Fibroblast of mammary gland (primary cell): ENCODE measurements around the gene DUSP6.

Experiments
- DNase-seq: peaks from one replicate; pipeline ENCODE4 v3.0.0-alpha.2; 2010; ENCODE audit warnings: low read depth
- H3K4me3 ChIP-seq: 2 replicates; pipeline ENCODE4 v1.5.1; 2011; ENCODE audit warnings: low read depth, mild to moderate bottlenecking, low read length, moderate library complexity; ENCODE audit not compliant: control insufficient read depth
- CTCF ChIP-seq: conservative IDR thresholded peaks from 2 replicates; pipeline ENCODE4 v1.5.1; 2011; ENCODE audit warnings: low read depth, low read length, inconsistent platforms; ENCODE audit not compliant: control insufficient read depth, insufficient read depth

The DUSP6 gene

GRCh38 chr12:89366676-89367364 lies 14.5 kb upstream of the DUSP6 start:
- no peak for TF ChIP-seq CTCF
- H3K4me3 ChIP-seq: no peak overlapping the region
- no peak for DNase-seq

GRCh38 chr12:89364631-89365030 lies 12.3 kb upstream of the DUSP6 start:
- no peak overlapping the region for H3K4me3 ChIP-seq
- DNase-seq: no peak
- no peak for TF ChIP-seq CTCF

GRCh38 chr12:89364058-89364457 lies 11.8 kb upstream of the DUSP6 start:
- no peak for TF ChIP-seq CTCF
- no peak overlapping the region for H3K4me3 ChIP-seq
- DNase-seq: no peak

GRCh38 chr12:89363582-89363981 lies 11.3 kb upstream of the DUSP6 start:
- TF ChIP-seq CTCF: no peak

GRCh38 chr12:89363084-89363483 lies 10.8 kb upstream of the DUSP6 start:
- no peak overlapping the region for H3K4me3 ChIP-seq
- DNase-seq: no peak
- no peak for TF ChIP-seq CTCF

More at GRCh38 chr12:89363582-89363981, 11.3 kb upstream of the DUSP6 start:
- no peak overlapping the region for H3K4me3 ChIP-seq
- DNase-seq: no peak

- no peak for TF ChIP-seq CTCF
- H3K4me3 ChIP-seq: no peak overlapping the region
- DNase-seq: no peak
Observed at GRCh38 chr12:89359615-89360014, 7.3 kb upstream of the DUSP6 start.

GRCh38 chr12:89358805-89359204 lies 6.5 kb upstream of the DUSP6 start:
- no peak for DNase-seq
- no peak for TF ChIP-seq CTCF

More at GRCh38 chr12:89358805-89359204, 6.5 kb upstream of the DUSP6 start:
- no peak overlapping the region for H3K4me3 ChIP-seq
